GM19452 (cell line): ENCODE measurements around the gene SF3B2.
"Not testable (repeated sequence)": the region's sequence is repeated elsewhere in the genome, so short reads cannot be mapped to it uniquely, and the experiment has no call there.

Source experiments
- ATAC-seq: cut with Tn5 transposase; IDR thresholded peaks from one replicate; pipeline ENCODE4 v1.9.1; 2021; ENCODE audit not compliant: unreplicated experiment

The SF3B2 gene

DNA sequence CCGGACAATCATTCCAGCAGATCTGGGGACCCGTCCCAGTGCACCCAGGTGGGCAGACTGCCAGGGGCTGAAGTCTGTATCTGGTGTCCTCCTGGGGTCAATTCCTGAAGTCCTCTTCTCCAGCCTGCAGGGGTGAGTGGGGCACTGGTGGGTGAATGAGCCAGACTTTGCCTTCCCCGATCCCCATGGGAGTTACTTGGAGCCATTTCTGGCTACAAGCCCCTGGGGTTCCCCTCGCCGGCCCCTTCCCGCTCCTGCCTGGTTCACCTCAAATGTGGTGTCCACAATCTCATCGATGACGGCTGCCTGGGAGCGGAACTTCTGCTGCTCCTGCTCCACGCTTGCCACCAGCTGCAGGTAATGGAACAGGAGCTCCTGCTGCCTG is 35.4 kb upstream of the SF3B2 start:
- ATAC-seq = no peak

DNA sequence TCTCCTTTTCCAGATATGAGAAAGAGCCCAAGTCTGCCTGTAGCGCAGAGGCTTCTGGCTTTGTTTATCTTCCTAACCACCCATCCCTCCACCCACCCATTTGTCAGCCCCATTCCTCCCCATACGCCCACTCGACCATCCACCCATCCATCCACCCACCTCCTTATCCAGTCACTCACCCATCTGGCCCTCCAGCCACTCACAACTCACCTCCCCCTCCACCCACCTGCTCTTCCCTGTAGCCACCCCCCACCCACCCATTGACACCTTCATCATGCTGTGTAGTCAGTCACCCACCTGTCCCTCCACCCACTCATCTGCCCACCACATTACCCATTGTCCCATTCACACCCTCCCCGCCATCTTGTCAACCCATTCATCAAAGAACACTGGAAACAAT is 34.8 kb upstream of the SF3B2 start:
- no peak for ATAC-seq

- no peak for ATAC-seq
Observed at GRCh38 chr11:66020212-66020611, 32.0 kb upstream of the SF3B2 start.

- ATAC-seq = no peak
Observed at GRCh38 chr11:66020618-66021357, 31.4 kb upstream of the SF3B2 start.

GRCh38 chr11:66022401-66023185 is 29.6 kb upstream of the SF3B2 start:
- no peak for ATAC-seq

- not testable (repeated sequence) for ATAC-seq
Observed at GRCh38 chr11:66023186-66023440, 29.1 kb upstream of the SF3B2 start.

GRCh38 chr11:66026017-66026529 is 26.1 kb upstream of the SF3B2 start, which contains the start of gene CATSPER1:
CATSPER1 (minus strand) TSS chr11:66026479; CDS start chr11:66026379, 100 bp downstream.
- ATAC-seq = no peak

- no peak for ATAC-seq
Observed at GRCh38 chr11:66032957-66033735, 19.0 kb upstream of the SF3B2 start.

DNA sequence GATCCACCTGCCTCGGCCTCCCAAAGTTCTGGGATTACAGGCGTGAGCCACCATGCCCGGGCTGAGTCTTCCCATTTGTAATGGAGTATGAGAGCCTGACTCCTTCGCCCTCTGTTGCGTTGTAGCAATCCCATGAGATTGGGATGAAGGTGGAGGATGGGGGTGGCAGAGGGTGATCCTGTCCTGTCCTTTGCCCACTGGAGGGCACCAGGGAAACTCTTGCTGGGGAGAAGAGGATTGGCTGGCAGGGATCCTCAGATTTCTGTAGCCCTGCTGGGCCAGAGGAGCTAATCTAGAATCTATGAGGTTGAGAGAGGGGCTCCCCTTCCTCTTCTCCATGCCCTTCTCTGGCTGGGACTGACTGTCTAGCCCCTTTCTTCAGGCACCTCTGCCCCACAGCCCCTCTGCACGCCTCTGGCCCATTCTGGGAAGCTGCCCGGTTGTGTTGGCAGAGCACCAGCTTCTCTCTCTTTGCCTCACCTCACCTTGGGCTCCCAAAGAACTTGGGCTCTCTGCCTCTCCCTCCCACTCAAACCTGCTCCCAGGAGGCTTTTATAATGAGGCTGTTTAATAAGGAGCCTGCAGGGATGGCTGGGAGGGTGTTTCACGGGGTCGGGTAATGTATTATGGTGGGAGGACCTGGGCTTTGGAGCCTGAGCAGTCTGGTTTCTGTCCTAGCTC is 16.4 kb upstream of the SF3B2 start:
- ATAC-seq = no peak

GRCh38 chr11:66036334-66036710 is 15.8 kb upstream of the SF3B2 start:
- no peak for ATAC-seq

DNA sequence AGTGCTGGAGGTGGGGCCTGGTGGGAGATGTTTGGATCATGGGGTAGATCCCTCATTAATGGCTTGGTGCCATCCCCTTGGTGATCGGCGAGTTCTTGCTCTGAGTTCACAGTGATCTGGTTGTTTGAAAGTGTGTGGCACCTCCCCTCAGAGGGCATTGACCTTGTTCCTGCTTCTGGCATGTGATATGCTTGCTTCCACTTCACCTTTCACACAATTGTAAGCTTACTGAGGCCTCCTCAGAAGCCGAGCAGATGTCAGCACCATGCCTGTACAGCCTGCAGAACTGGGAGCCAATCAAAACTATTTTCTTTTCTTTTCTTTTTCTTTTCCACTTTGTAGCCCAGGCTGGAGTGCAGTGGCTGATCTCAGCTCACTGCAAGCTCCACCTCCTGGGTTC is 14.8 kb upstream of the SF3B2 start:
- ATAC-seq = no peak

GRCh38 chr11:66039765-66040164 is 12.4 kb upstream of the SF3B2 start:
- ATAC-seq = no peak

DNA sequence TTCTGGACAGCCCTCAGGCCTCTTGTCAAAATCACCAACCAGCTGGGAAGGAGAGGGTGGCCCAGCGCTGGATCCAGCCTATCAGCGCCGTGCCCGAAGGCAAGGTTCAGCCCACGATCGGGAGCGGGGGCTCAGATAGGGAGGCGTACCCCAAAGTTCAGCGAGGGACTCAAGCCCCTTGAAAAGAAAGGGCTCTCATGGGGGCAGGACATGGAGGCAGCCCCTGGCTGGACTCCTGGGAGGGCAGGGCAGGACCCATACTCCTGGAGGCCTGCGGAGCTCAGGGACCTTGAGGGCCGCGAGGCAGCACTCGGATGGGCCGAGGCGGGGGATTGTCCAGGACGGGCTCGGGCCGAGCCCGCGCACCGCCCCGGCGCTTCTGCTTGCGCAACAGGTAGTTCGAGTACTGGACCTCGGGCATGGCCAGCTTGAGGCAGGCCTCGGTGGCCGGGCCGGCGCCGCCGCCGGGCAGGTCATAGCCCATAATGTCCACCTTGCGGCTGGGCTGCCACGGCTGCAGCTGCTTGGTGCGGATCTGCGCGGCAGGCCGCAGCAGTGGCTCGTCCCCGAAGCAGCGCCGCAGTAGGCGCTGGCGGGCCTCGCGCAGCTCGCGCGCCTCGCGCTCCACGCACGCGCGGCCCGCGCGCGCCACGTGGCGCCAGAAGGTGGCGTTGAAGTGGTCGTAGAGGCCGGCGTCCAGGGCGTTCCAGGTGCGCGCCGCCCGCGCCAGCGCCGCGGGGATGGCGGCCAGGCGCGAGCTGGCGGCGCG is 9.8 kb upstream of the SF3B2 start:
- ATAC-seq = no peak

GRCh38 chr11:66042996-66043906 is 8.9 kb upstream of the SF3B2 start:
- ATAC-seq = no peak

DNA sequence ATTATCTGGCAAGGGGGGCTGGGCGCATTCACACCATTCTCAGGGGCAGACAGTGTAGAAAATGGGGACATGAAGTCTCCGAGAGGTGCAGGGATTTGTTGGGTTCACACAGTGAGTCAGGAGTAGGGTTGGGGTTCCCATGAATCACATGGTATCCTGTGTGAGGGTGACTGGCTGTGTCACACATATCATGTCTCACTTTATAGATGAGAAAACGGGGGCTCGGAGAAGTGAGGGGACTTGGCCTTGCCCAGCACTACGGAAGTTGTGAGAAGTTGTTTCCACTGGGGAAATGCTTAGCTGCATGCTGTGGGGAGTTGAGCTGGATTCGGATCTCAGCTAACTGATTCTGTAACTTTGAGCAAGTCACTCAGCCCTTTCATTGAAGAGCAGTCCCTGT is 7.4 kb upstream of the SF3B2 start:
- no peak for ATAC-seq

- ATAC-seq = peak; percentile 58
Observed at GRCh38 chr11:66045177-66045639, 7.0 kb upstream of the SF3B2 start.

GRCh38 chr11:66046901-66047300 is 5.3 kb upstream of the SF3B2 start:
- ATAC-seq = no peak

DNA sequence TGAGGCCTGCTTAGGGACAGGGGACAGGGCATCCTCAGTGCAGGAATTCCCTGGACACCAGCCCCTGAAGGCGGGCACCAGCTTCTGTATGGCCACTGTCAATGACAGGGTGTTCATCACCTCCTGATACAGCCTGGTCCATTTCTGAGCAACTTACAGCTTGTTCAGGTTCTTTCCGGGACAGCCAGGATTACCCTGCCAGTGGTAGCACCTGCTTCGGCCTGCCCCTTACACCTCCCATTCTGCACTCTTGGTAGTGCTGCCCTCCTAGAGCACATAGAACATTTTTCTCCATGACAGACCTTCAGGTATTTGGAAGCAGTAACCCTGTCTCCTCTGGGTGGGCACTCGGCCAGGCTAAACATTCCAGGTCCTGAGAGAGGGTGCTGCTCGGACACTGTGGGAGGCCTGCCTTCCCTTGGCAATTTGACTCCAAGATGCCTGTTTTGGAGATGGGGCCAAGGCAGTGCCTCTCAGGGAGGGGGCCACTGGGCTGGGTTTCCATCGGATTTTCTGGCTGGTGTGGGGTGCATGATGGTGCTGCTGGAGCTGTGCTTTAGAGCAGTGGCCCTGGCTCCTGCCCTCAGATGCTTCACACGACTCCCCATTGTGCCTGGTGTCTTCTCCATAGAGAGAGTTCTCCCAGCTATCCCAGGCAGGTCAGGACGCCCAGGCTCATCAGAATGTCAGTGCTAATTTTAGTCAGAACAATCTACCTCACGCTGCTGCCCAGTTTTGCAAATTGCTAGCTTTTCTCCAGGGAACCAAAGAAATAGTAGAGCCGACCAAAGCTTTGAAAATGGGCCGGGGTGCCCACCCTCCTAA is 4.4 kb upstream of the SF3B2 start:
- ATAC-seq = no peak
